Measurements from ENCODE around the gene C16orf92. TPM values are rescaled to one million over a fixed set of nuclear protein-coding genes. Genes with fewer than 3 reads are reported as not detected.

Gene C16orf92
- total RNA-seq, 3 donors from 2014 or later (not counting 1 experiment from before 2014, with no cell fraction given) = not detected

GRCh38 chr16:30051518-30051917, 28.5 kb downstream of the C16orf92 start:
- H3K27me3 Mint-ChIP-seq (ENCODE audit: low read depth in 2 of 2) = no peaks in the 10 kb centered on the region
- peak overlapping the region in 1 of 2 donors; percentile 29 for H3K27ac Mint-ChIP-seq
- peak overlapping the region; percentile 74 for H3K4me3 Mint-ChIP-seq
- H3K9me3 ChIP-seq (ENCODE audit: control insufficient read depth, insufficient read depth, low read length) = no peaks in the 10 kb centered on the region
- ATAC-seq = no peak
- no peaks in the 10 kb centered on the region for H3K27me3 ChIP-seq (ENCODE audit: control insufficient read depth, insufficient read depth, low read length)
- peaks cover 14% of the 10 kb centered on the region for H3K4me1 ChIP-seq (ENCODE audit: control insufficient read depth, insufficient read depth, low read length)
- no peak overlapping the region for H3K27ac ChIP-seq (ENCODE audit: low read length)
- H3K9me3 Mint-ChIP-seq = no peaks in the 10 kb centered on the region
- 94% methylated on average over 3 of the region's 3 CpGs for WGBS (ENCODE audit: insufficient coverage)
- peaks cover 0 to 22% of the 10 kb centered on the region in 2 donors for H3K4me1 Mint-ChIP-seq
- DNase-seq = no peak
- no peak for TF ChIP-seq CTCF (IDR thresholded peaks at IDR 0.05)
- no peaks in the 10 kb centered on the region for H3K36me3 Mint-ChIP-seq
- no peaks in the 10 kb centered on the region for H3K36me3 ChIP-seq (ENCODE audit: control insufficient read depth, insufficient read depth, low read length)
- H3K4me3 ChIP-seq (ENCODE audit: low read length) = no peak overlapping the region
- intact Hi-C loops (cut with micrococcal nuclease) = no loop called here

GRCh38 chr16:30052671-30053372, 29.8 kb downstream of the C16orf92 start:
- peak; percentile 86 to 93 for DNase-seq

GRCh38 chr16:30053376-30054015, 30.5 kb downstream of the C16orf92 start:
- Histone ChIP-seq H3K4me3 (ENCODE audit: low read length) (peak overlapping the region; percentile 46), H3K27ac (ENCODE audit: low read length) (no peak overlapping the region), H3K36me3 (ENCODE audit: control insufficient read depth, insufficient read depth, low read length) (no peaks in the 10 kb centered on the region), H3K4me1 (ENCODE audit: control insufficient read depth, insufficient read depth, low read length) (peaks cover 14% of the 10 kb centered on the region), H3K27me3 (ENCODE audit: control insufficient read depth, insufficient read depth, low read length) (no peaks in the 10 kb centered on the region), H3K9me3 (ENCODE audit: control insufficient read depth, insufficient read depth, low read length) (no peaks in the 10 kb centered on the region)
- DNase-seq = no peak
- ATAC-seq = peak; percentile 17 to 22 (median 21)
- Mint-ChIP-seq H3K27me3 (ENCODE audit: low read depth in 2 of 2) (no peaks in the 10 kb centered on the region), H3K27ac (peak overlapping the region; percentile 58 to 89), H3K4me1 (peaks cover 0 to 22% of the 10 kb centered on the region in 2 donors), H3K9me3 (no peaks in the 10 kb centered on the region), H3K36me3 (no peaks in the 10 kb centered on the region), H3K4me3 (peak overlapping the region; percentile 88)
- 13% methylated on average over 19 of the region's 19 CpGs for WGBS (ENCODE audit: insufficient coverage)
- TF ChIP-seq CTCF (IDR thresholded peaks at IDR 0.05) = no peak
- intact Hi-C loops (cut with micrococcal nuclease) = no loop called here

More at GRCh38 chr16:30052671-30053372, 29.8 kb downstream of the C16orf92 start:
- no peaks in the 10 kb centered on the region for H3K27me3 ChIP-seq (ENCODE audit: control insufficient read depth, insufficient read depth, low read length)
- H3K36me3 ChIP-seq (ENCODE audit: control insufficient read depth, insufficient read depth, low read length) = no peaks in the 10 kb centered on the region
- Mint-ChIP-seq H3K9me3 (no peaks in the 10 kb centered on the region), H3K27ac (peak overlapping the region; percentile 58 to 89), H3K4me3 (peak overlapping the region; percentile 88), H3K27me3 (ENCODE audit: low read depth in 2 of 2) (no peaks in the 10 kb centered on the region), H3K4me1 (peaks cover 0 to 22% of the 10 kb centered on the region in 2 donors), H3K36me3 (no peaks in the 10 kb centered on the region)
- no peaks in the 10 kb centered on the region for H3K9me3 ChIP-seq (ENCODE audit: control insufficient read depth, insufficient read depth, low read length)
- H3K4me3 ChIP-seq (ENCODE audit: low read length) = peak overlapping the region; percentile 46
- intact Hi-C loops (cut with micrococcal nuclease) = no loop called here
- WGBS (ENCODE audit: insufficient coverage) = 0% methylated on average over 55 of the region's 58 CpGs
- no peak overlapping the region for H3K27ac ChIP-seq (ENCODE audit: low read length)
- H3K4me1 ChIP-seq (ENCODE audit: control insufficient read depth, insufficient read depth, low read length) = peaks cover 14% of the 10 kb centered on the region
- ATAC-seq = peak; percentile 80 to 90 (median 89)
- no peak for TF ChIP-seq CTCF (IDR thresholded peaks at IDR 0.05)
